GM23248 (cell line): ENCODE data around the gene TPRN.

Experiments used
- EZH2 ChIP-seq: fragments of 200-600 bp; sonication (generic); IDR thresholded peaks from 2 replicates; pipeline ENCODE4 v1.6.1; 2018; ENCODE audit warnings: antibody characterized with exemption, mild to moderate bottlenecking; ENCODE audit not compliant: insufficient read depth, poor library complexity, severe bottlenecking
- EZH2phosphoT487 ChIP-seq: fragments of 200-600 bp; sonication (generic); IDR thresholded peaks from 2 replicates; pipeline ENCODE4 v1.6.1; 2018; ENCODE audit warnings: antibody characterized with exemption, moderate library complexity, mild to moderate bottlenecking, low read depth; ENCODE audit not compliant: insufficient read depth

DNA sequence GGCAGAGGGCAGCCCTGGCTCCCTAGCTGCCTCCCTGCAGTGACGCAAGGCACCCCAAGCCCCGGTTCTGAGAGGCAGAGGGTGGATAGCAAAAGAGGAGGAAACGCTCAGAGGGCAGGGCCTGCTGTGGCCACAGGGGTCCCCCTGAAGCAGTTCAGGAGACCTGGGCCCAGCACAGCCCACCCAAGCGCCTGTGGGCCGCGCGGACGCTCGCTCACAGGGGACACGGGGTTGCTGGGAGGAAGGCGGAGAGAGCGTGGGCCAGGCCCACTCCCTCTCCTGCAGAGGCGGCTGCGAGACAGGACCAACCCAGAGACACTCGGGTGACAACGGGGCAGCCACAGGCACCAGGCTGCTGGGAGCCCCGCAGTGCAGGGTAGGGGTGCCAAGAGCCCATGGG, 20.8 kb downstream of the TPRN start:
- TF ChIP-seq EZH2phosphoT487 (no peak), EZH2 (no peak)
